Erythroblast (primary cell): ENCODE measurements around the gene PACSIN1.

Source experiments
- GATA1 ChIP-seq: IDR thresholded peaks from 2 replicates; pipeline ENCODE4 v1.6.1; 2011; ENCODE audit warnings: low read depth, mild to moderate bottlenecking, control low read depth, low read length, moderate library complexity
- POLR2A ChIP-seq: IDR thresholded peaks from 2 replicates; pipeline ENCODE4 v1.6.1; 2011; ENCODE audit warnings: mild to moderate bottlenecking, low read length

- TF ChIP-seq POLR2A (no peak), GATA1 (no peak)
These were observed 73.3 kb downstream of the PACSIN1 start for GRCh38 chr6:34539181-34539580.
